Fibroblast of mammary gland (primary cell): Measurements from ENCODE around the gene CMIP.

ENCODE experiments used
- DNase-seq: peaks from one replicate; pipeline ENCODE4 v3.0.0-alpha.2; 2010; ENCODE audit warnings: low read depth
- H3K4me3 ChIP-seq: 2 replicates; pipeline ENCODE4 v1.5.1; 2011; ENCODE audit warnings: low read depth, mild to moderate bottlenecking, low read length, moderate library complexity; ENCODE audit not compliant: control insufficient read depth
- TF ChIP-seq, protein P1 (sequence below): conservative IDR thresholded peaks from 2 replicates; pipeline ENCODE4 v1.5.1; 2011; ENCODE audit warnings: low read depth, low read length, inconsistent platforms; ENCODE audit not compliant: control insufficient read depth, insufficient read depth

The CMIP gene

DNA sequence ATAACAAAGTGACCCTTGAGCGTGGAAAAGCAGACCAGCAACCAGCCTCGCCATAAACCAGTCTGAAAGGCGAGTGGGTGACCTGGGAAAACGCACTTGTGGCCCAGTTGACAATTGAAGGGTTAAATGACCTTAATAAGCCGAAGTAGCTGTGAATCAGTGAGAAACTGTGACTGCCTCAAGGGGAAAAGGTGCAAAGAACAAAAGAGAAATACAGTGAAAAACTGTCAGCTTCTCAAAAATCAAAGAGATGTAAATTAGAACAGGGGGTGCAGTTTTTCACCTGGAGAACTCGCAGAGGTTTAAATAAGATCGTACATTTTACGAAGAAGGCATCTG lies 124.1 kb downstream of the CMIP start:
- no peak for DNase-seq
- TF ChIP-seq, protein P1, sequence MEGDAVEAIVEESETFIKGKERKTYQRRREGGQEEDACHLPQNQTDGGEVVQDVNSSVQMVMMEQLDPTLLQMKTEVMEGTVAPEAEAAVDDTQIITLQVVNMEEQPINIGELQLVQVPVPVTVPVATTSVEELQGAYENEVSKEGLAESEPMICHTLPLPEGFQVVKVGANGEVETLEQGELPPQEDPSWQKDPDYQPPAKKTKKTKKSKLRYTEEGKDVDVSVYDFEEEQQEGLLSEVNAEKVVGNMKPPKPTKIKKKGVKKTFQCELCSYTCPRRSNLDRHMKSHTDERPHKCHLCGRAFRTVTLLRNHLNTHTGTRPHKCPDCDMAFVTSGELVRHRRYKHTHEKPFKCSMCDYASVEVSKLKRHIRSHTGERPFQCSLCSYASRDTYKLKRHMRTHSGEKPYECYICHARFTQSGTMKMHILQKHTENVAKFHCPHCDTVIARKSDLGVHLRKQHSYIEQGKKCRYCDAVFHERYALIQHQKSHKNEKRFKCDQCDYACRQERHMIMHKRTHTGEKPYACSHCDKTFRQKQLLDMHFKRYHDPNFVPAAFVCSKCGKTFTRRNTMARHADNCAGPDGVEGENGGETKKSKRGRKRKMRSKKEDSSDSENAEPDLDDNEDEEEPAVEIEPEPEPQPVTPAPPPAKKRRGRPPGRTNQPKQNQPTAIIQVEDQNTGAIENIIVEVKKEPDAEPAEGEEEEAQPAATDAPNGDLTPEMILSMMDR: no peak
- no peak overlapping the region for H3K4me3 ChIP-seq

DNA sequence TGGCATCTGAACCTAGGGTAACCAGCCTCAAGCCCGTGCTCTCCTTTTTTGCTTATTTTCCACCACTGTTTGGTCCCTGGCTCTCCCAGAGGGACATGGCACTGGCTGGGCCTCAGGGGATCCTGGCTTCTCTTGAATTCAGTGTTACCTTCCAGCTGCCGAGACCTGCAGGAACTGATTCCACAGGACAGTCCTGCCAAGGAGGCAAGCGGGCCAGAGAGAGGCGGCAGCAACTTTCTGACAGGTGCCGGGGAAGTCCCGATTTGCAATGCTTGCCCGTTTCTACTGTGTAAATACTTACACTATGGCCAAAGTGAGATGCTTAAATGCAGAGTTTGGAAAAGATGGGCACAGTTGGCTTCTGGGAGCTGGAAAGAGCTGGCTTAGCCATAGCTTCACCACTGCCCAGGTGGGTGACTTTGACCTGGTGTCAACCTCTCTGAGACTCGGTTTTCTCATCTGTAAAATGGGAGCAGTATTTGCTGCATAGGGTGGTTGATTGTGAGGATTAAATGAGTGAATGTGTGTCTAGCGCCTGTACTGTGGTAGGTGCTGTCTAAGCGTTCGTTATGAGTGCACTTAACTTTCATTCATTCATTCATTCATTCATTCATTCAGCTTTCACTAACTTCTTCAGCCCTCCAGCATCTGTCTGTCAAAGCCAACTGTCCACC lies 124.9 kb downstream of the CMIP start:
- H3K4me3 ChIP-seq: no peak overlapping the region
- DNase-seq: no peak
- TF ChIP-seq, protein P1: no peak

DNA sequence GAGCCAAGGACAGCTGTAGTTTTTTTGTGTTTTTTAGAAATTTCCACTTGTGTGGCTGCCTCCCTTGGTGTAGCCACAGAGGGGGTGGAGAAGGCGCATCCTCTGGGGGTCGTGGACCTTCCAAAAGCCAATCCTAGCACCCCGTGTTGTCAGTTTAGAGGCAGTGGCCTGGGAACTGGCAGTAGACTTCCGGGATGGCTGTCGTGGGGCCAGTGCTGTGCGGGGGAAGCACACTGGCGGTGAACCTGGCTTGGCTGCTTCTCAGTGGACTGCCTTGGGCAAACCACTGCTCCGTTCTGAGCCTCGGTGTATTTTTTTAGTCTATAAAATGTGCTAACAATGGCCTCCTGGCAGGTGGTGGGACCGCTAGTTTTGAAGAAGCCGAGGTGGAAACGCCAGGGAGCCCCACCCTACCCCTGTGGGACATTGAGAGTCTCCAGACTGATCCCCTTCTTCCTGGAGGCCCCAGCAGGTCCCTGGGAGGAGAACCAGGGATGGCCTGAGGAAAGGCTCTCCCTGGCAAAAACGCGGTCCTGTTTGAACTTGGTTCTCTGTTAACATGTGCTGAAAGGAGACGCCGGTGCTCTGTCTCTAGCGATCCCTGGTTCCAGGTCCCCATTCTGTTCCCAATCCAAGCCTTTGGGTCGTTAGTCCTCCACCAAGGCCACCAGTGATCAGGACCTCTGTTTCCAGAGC lies 125.7 kb downstream of the CMIP start:
- DNase-seq: no peak
- TF ChIP-seq, protein P1: no peak
- no peak overlapping the region for H3K4me3 ChIP-seq

DNA sequence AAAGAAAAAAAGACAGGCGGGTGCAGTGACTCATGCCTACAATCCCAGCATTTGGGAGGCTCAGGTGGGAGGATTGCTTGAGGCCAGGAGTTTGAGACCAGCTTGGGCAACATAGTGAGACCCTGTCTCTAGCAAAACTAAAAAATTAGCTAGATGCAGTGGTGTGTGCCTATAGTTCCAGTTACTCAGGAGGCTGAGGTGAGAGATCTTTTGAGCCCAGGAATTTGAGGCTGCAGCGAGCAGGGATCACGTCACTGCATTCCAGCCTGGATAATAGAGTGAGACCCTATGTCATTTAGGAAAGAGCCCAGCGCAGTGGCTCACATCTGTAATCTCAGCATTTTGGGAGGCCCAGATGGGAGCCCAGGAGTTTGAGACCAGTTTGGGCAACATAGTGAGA lies 126.6 kb downstream of the CMIP start:
- DNase-seq: no peak
- TF ChIP-seq, protein P1: no peak

DNA sequence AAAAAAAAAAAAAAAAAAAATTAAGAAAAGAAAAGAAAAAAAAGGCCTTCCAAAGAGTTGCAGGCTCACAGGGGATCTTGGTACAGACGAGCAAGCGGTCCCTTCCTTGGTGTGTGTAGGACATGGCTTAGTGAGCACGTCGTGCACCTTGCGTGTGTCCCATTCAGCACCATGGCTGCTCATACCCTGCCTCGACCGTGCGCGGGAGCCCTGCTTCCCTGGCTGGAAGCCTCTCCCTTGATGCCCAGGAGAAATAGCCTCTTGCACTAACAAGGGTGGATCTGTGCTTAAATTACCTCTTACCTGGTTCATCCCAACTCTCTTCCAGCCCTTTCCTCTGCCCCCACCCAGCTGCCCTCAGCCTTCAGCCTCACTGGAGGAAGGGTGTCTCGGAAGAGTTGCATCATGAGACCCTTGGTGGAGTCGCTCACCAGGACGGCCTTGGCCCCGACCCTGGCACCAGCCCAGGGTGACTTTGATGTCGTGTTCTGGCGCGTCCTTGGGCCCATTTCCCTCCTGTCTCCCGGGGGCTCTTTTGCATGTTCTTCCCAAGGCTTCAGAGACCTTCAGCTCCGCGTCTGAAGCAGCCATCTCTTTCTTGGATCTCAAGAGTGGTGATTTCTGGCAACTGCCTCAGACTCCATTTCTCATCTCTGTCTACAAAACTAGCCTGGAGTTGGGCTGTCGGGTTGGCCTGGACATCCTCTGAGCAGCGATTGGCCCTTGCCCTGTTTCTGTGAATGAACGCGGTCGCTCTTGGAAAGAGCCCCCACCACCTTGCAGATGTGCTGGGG lies 127.2 kb downstream of the CMIP start:
- H3K4me3 ChIP-seq: no peak overlapping the region
- no peak for DNase-seq

More for the DNA sequence above, 126.6 kb downstream of the CMIP start:
- no peak overlapping the region for H3K4me3 ChIP-seq

DNA sequence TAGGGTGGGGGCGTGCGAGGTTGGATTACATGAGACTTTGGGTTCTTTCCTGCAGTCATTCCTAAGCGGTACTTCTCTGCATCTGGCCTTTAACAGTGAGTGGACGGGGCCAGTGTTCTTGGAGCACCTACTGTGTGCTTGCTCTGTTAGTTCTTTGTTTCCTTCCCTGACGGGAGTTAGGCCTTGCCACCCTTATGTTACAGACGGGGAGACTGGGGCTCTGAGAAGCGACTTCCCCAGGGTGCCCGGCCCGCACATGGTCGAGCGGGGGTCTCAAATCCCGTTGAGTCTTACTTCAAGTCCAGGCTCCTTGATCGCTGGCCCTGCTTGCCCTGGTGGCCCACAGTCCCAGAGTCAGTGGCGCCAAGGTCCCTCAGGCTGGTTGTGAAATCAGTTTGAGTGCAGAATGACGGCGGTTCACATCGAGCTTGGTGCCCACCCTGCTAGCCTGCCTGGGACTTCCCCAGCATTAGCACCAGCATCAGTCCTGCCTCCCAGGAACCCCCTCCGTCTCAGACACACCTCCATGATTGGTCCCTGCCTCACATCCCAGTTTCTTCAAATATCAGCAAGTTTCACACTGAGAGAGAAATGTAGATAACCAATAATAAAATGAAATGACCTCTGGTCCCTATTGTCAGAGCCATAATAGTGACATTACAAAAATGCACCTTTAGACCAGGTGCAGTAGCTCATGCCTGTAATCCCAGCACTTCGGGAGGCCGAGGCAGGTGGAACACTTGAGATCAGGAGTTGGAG lies 128.0 kb downstream of the CMIP start:
- H3K4me3 ChIP-seq: no peak overlapping the region
- TF ChIP-seq, protein P1: no peak
- DNase-seq: no peak

More for the DNA sequence above, 127.2 kb downstream of the CMIP start:
- TF ChIP-seq, protein P1: no peak
